Upper lobe of left lung (tissue), 6 donors: ENCODE measurements around the gene AOC2. TPM values are rescaled to one million over a fixed set of nuclear protein-coding genes. Genes with fewer than 3 reads are reported as not detected.
"Not testable (repeated sequence)": the region's sequence is repeated elsewhere in the genome, so short reads cannot be mapped to it uniquely, and the experiment has no call there.

Source experiments
- ATAC-seq, 2 donors: fragments of 200-7000 bp; cut with Tn5 transposase; one replicate each; pipeline ENCODE4 v1.9.1; 2022; ENCODE audit warnings: mild to moderate bottlenecking in 2 of 2, moderate library complexity in 2 of 2; ENCODE audit not compliant: low FRiP score in 2 of 2
- DNase-seq, 2 donors: peaks; one replicate each; pipeline ENCODE4 v3.0.0-alpha.2; 2019 to 2020
- H3K27ac ChIP-seq, 4 donors: fragments of 200-600 bp; sonication (generic); one replicate each; pipeline ENCODE4 v1.5.1; 2016 to 2019
- H3K27me3 ChIP-seq, 4 donors: fragments of 200-600 bp; sonication (generic); one replicate each; pipeline ENCODE4 v1.5.1; 2017 to 2019
- H3K36me3 ChIP-seq, 4 donors: fragments of 200-600 bp; sonication (generic); one replicate each; pipeline ENCODE4 v1.5.1; 2016 to 2019
- H3K4me1 ChIP-seq, 4 donors: fragments of 200-600 bp; sonication (generic); one replicate each; pipeline ENCODE4 v1.5.1; 2018 to 2019
- H3K4me3 ChIP-seq, 4 donors: fragments of 200-600 bp; sonication (generic); one replicate each; pipeline ENCODE4 v1.5.1; 2017 to 2019; ENCODE audit warnings: mild to moderate bottlenecking in 2 of 4, moderate library complexity in 1 of 4
- H3K9me3 ChIP-seq, 4 donors: fragments of 200-600 bp; sonication (generic); one replicate each; pipeline ENCODE4 v1.5.1; 2018 to 2019
- EP300 ChIP-seq, 4 donors: sonication (generic); formaldehyde crosslinking; IDR thresholded peaks; one replicate each; pipeline ENCODE4 v1.5.1; 2017; ENCODE audit warnings: antibody characterized with exemption in 4 of 4, control low read depth in 2 of 4
- POLR2A ChIP-seq, 4 donors: fragments of 450-650 bp; IDR thresholded peaks; one replicate each; pipeline ENCODE4 v1.5.1; 2016 to 2017; ENCODE audit warnings: antibody characterized with exemption in 4 of 4, mild to moderate bottlenecking in 2 of 4
- POLR2AphosphoS5 ChIP-seq, 2 donors: sonication (generic); formaldehyde crosslinking; IDR thresholded peaks; one replicate each; pipeline ENCODE4 v1.5.1; 2017; ENCODE audit warnings: antibody characterized with exemption in 2 of 2
- WGBS, 2 donors: methylation state at CpG; one replicate each; pipeline ENCODE4 v1.1.5; 2017 to 2018; 5-methylcytosine and 5-hydroxymethylcytosine counted together
- small RNA-seq, 4 donors: library from RNA; depleted of rRNA; stranded (forward); fragments of <200 nt; gene quantifications; one replicate each; pipeline ENCODE3, GENCODE V24; 2016
- total RNA-seq, 6 donors: library from RNA; depleted of rRNA in 4 of 6; stranded (reverse); fragments of >200 nt in 4 of 6; gene quantifications; one replicate each; pipeline versions ENCODE4 v1.1.0 to v1.2.1, GENCODE V29; 2016 to 2021
- TF ChIP-seq, protein P1 (sequence below), 6 experiments: fragments of 450-650 bp in 4 of 6; fragments of 200-600 bp in 2 of 6; sonication (generic) in 2 of 6; IDR thresholded peaks; one replicate each; pipeline ENCODE4 v1.5.1; 2016 to 2019; ENCODE audit warnings: antibody characterized with exemption in 6 of 6
- donor health status: DM: no; HTN: no; CAD: no; lungs with moderate emphysema.
- donor health status: DM: no; HTN: yes; CAD: no; lungs with severe emphysema.

AOC2 gene
- total RNA-seq, 6 donors from 2014 or later = 1.5 to 5.2 (median 2.9) TPM

GRCh38 chr17:42898147-42898811 lies 53.9 kb downstream of the AOC2 start:
- no peak overlapping the region for H3K4me3 ChIP-seq
- no peaks in the 10 kb centered on the region for H3K36me3 ChIP-seq
- DNase-seq (no peak), ATAC-seq (no peak)
- peaks cover 22 to 25% (median 24%) of the 10 kb centered on the region in 4 donors for H3K4me1 ChIP-seq
- no peaks in the 10 kb centered on the region for H3K27me3 ChIP-seq
- no peak overlapping the region for H3K27ac ChIP-seq
- 95 to 100% methylated on average over 3 to 7 of the region's 7 CpGs for WGBS, 2 donors
- TF ChIP-seq, protein P1, sequence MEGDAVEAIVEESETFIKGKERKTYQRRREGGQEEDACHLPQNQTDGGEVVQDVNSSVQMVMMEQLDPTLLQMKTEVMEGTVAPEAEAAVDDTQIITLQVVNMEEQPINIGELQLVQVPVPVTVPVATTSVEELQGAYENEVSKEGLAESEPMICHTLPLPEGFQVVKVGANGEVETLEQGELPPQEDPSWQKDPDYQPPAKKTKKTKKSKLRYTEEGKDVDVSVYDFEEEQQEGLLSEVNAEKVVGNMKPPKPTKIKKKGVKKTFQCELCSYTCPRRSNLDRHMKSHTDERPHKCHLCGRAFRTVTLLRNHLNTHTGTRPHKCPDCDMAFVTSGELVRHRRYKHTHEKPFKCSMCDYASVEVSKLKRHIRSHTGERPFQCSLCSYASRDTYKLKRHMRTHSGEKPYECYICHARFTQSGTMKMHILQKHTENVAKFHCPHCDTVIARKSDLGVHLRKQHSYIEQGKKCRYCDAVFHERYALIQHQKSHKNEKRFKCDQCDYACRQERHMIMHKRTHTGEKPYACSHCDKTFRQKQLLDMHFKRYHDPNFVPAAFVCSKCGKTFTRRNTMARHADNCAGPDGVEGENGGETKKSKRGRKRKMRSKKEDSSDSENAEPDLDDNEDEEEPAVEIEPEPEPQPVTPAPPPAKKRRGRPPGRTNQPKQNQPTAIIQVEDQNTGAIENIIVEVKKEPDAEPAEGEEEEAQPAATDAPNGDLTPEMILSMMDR (IDR thresholded peaks at IDR 0.05) = no peak
- TF ChIP-seq EP300 (IDR thresholded peaks at IDR 0.05) (no peak), POLR2A (IDR thresholded peaks at IDR 0.05) (no peak), POLR2AphosphoS5 (IDR thresholded peaks at IDR 0.05) (no peak)
- H3K9me3 ChIP-seq = no peaks in the 10 kb centered on the region

GRCh38 chr17:42899981-42900380 lies 55.6 kb downstream of the AOC2 start:
- WGBS, 2 donors = 86 to 91% methylated on average over 3 of the region's 3 CpGs
- not testable (repeated sequence) for H3K4me3 ChIP-seq, H3K9me3 ChIP-seq, H3K4me1 ChIP-seq, H3K27me3 ChIP-seq, H3K27ac ChIP-seq, DNase-seq, ATAC-seq, H3K36me3 ChIP-seq

Small RNA genes lying within 50 kb of the gene (small RNA-seq; reads per million reads assigned to genes)
- gene MIR6781 (0 to 0.12 (median 0) reads per million in 4 donors), gene RNU6-287P (0 reads per million in 4 donors)

Other genes starting within 250 kb of the AOC2 start
- 10 to 100 TPM; 47.1 to 89.7 (median 59.9) TPM for gene RETREG3, start 235.2 kb upstream of the AOC2 start, total RNA-seq
- gene TUBG1, start 234.9 kb upstream of the AOC2 start, total RNA-seq = 10 to 100 TPM; 27.3 to 55.4 (median 31.8) TPM
- 100 to 1,000 TPM in 1 of 6 donors, 10 to 100 TPM in 5; 12.4 to 104 (median 15.2) TPM for gene TUBG2, start 185.3 kb upstream of the AOC2 start, total RNA-seq
- gene PLEKHH3, start 167.6 kb upstream of the AOC2 start, total RNA-seq = 10 to 100 TPM; 18.4 to 93.2 (median 28.4) TPM
- gene CCR10, start 162.7 kb upstream of the AOC2 start, total RNA-seq = 1 to 10 TPM in 4 of 6 donors, under 1 TPM in 2; 0.30 to 2.2 (median 1.4) TPM
- 10 to 100 TPM in 1 of 6 donors, 1 to 10 TPM in 5; 1.7 to 37.7 (median 4.3) TPM for gene CNTNAP1, start 162.0 kb upstream of the AOC2 start, total RNA-seq
- 100 to 1,000 TPM in 1 of 6 donors, 10 to 100 TPM in 5; 30.7 to 122 (median 55.0) TPM for gene EZH1, start 99.5 kb upstream of the AOC2 start, total RNA-seq
- 100 to 1,000 TPM in 1 of 6 donors, 10 to 100 TPM in 4, not detected in 1; 12.2 to 120 (median 55.8) TPM for gene RAMP2, start 83.4 kb upstream of the AOC2 start, total RNA-seq
- 10 to 100 TPM; 19.0 to 54.6 (median 36.7) TPM for gene VPS25, start 71.1 kb upstream of the AOC2 start, total RNA-seq
- gene WNK4, start 64.0 kb upstream of the AOC2 start, total RNA-seq = 1 to 10 TPM in 1 of 6 donors, under 1 TPM in 3, not detected in 2; 0.15 to 1.8 (median 0.26) TPM
- gene COA3, start 45.9 kb upstream of the AOC2 start, total RNA-seq = 10 to 100 TPM; 23.3 to 95.3 (median 67.4) TPM
- 1 to 10 TPM in 1 of 6 donors, under 1 TPM in 4, not detected in 1; 0.22 to 1.2 (median 0.39) TPM for gene CNTD1, start 45.7 kb upstream of the AOC2 start, total RNA-seq
- gene BECN1, start 20.3 kb upstream of the AOC2 start, total RNA-seq = 100 to 1,000 TPM in 3 of 6 donors, 10 to 100 TPM in 3; 83.0 to 167 (median 101) TPM
- gene PSME3, start 11.2 kb upstream of the AOC2 start, total RNA-seq = 100 to 1,000 TPM in 1 of 6 donors, 10 to 100 TPM in 5; 67.5 to 102 (median 75.8) TPM
- gene AOC3, start 6.6 kb downstream of the AOC2 start, total RNA-seq = 100 to 1,000 TPM in 4 of 6 donors, 10 to 100 TPM in 2; 76.9 to 210 (median 111) TPM
- not detected for gene G6PC1, start 56.2 kb downstream of the AOC2 start, total RNA-seq
- 10 to 100 TPM; 10.9 to 70.2 (median 23.6) TPM for gene AARSD1, start 119.9 kb downstream of the AOC2 start, total RNA-seq
- gene PTGES3L, start 135.5 kb downstream of the AOC2 start, total RNA-seq = 1 to 10 TPM in 2 of 6 donors, under 1 TPM in 3, not detected in 1; 0.11 to 7.3 (median 0.76) TPM
- gene RUNDC1, start 136.0 kb downstream of the AOC2 start, total RNA-seq = 10 to 100 TPM; 13.6 to 26.2 (median 17.5) TPM
- gene RPL27, start 153.8 kb downstream of the AOC2 start, total RNA-seq = 1,000 to 10,000 TPM in 2 of 6 donors, 100 to 1,000 TPM in 4; 534 to 1,192 (median 783) TPM
- gene IFI35, start 162.2 kb downstream of the AOC2 start, total RNA-seq = 10 to 100 TPM; 17.8 to 69.0 (median 45.4) TPM
- gene VAT1, start 177.8 kb downstream of the AOC2 start, total RNA-seq = 100 to 1,000 TPM; 122 to 343 (median 222) TPM
- gene RND2, start 180.7 kb downstream of the AOC2 start, total RNA-seq = 1 to 10 TPM in 1 of 6 donors, under 1 TPM in 3, not detected in 2; 0.15 to 2.0 (median 0.47) TPM